B cell (primary cell): Measurements from ENCODE around the gene AGRP. TPM values are rescaled to one million over a fixed set of nuclear protein-coding genes. Genes with fewer than 3 reads are reported as not detected.
A peak's percentile ranks its signal among the peaks of the same experiment; 100 is the strongest.

Experiments used
- ATAC-seq: fragments of 200-7000 bp; cut with Tn5 transposase; one replicate; pipeline ENCODE4 v1.10.0; 2021; ENCODE audit warnings: low read depth, mild to moderate bottlenecking, moderate number of reproducible peaks, moderate library complexity
- CTCF ChIA-PET: fragments of 350-600 bp; sonication (Branson Sonifier 250); formaldehyde crosslinking; loops from one replicate; lab custom pipeline; 2021; ENCODE audit warnings: antibody characterized with exemption, inconsistent platforms; lab: Charles Lee
- POLR2A ChIA-PET: fragments of 350-600 bp; sonication (Branson Sonifier 250); formaldehyde crosslinking; loops from one replicate; lab custom pipeline; 2021; ENCODE audit warnings: antibody characterized with exemption; lab: Charles Lee
- DNase-seq: peaks from one replicate; pipeline ENCODE4 v3.0.0; 2013
- H2AFZ ChIP-seq: 2 replicates; pipeline ENCODE4 v1.6.1; 2012; ENCODE audit warnings: mild to moderate bottlenecking, low read depth, low read length; ENCODE audit not compliant: insufficient read depth, poor library complexity, severe bottlenecking
- H3K27ac ChIP-seq, 2 donors: 1 replicate in 1 of 2; 2 replicates in 1 of 2; pipeline ENCODE4 v1.5.1; 2012 to 2013; ENCODE audit warnings: low read length in 2 of 2, mild to moderate bottlenecking in 2 of 2, moderate library complexity in 1 of 2
- H3K27me3 ChIP-seq, 4 experiments: fragments of 200-600 bp in 1 of 4; sonication (generic) in 1 of 4; replicated peaks in 1 of 4; 1 replicate in 2 of 4; 2 replicates in 2 of 4; pipeline versions ENCODE4 v1.6.1 to v1.7.0; 2013 to 2016; ENCODE audit warnings: low read length in 3 of 4, mild to moderate bottlenecking in 2 of 4, mixed read lengths in 1 of 4, moderate library complexity in 1 of 4; ENCODE audit not compliant: insufficient read depth in 4 of 4, control insufficient read depth in 3 of 4; ENCODE audit errors: control extremely low read depth in 1 of 4
- H3K36me3 ChIP-seq, 2 experiments: replicated peaks in 1 of 2; 1 replicate in 1 of 2; 2 replicates in 1 of 2; pipeline versions ENCODE4 v1.6.1 to v1.7.1; 2013; ENCODE audit warnings: low read length in 1 of 2; ENCODE audit not compliant: insufficient read depth in 2 of 2, control insufficient read depth in 1 of 2; ENCODE audit errors: control extremely low read depth in 1 of 2, extremely low read depth in 1 of 2
- H3K4me1 ChIP-seq, 2 donors: fragments of 200-600 bp in 1 of 2; sonication (generic) in 1 of 2; 1 replicate in 1 of 2; 2 replicates in 1 of 2; pipeline versions ENCODE4 v1.5.1 to v1.6.1; 2013 to 2017; ENCODE audit warnings: low read length in 2 of 2; ENCODE audit not compliant: control insufficient read depth in 2 of 2, insufficient read depth in 2 of 2
- H3K4me2 ChIP-seq: replicated peaks from 2 replicates; pipeline ENCODE3; 2012; ENCODE audit warnings: mild to moderate bottlenecking, low read depth, low read length; ENCODE audit not compliant: poor library complexity, severe bottlenecking
- H3K4me3 ChIP-seq, 5 experiments: fragments of 200-600 bp in 1 of 5; sonication (generic) in 1 of 5; 1 replicate in 3 of 5; 2 replicates in 2 of 5; pipeline versions ENCODE4 v1.5.1 to v1.7.0; 2011 to 2016; ENCODE audit warnings: low read length in 4 of 5, mild to moderate bottlenecking in 4 of 5, low read depth in 2 of 5, control low read depth in 1 of 5, moderate library complexity in 1 of 5; ENCODE audit not compliant: insufficient read depth in 1 of 5; ENCODE audit errors: control extremely low read depth in 1 of 5, extremely low read depth in 1 of 5
- H3K79me2 ChIP-seq: fragments of 200-600 bp; sonication (generic); one replicate; pipeline ENCODE4 v1.6.0; 2016; ENCODE audit warnings: low read length; ENCODE audit not compliant: control insufficient read depth, insufficient read depth
- H3K9ac ChIP-seq: fragments of 200-600 bp; sonication (generic); 2 replicates; pipeline ENCODE4 v1.6.1; 2017; ENCODE audit warnings: mild to moderate bottlenecking, low read length, moderate library complexity
- H3K9me3 ChIP-seq, 3 donors: one replicate each; pipeline versions ENCODE4 v1.6.1 to v1.7.1; 2013; ENCODE audit warnings: low read length in 2 of 3; ENCODE audit not compliant: control insufficient read depth in 2 of 3, insufficient read depth in 1 of 3; ENCODE audit errors: control extremely low read depth in 1 of 3
- H4K20me1 ChIP-seq: 2 replicates; pipeline ENCODE4 v1.6.0; 2012; ENCODE audit warnings: mild to moderate bottlenecking, low read length; ENCODE audit not compliant: insufficient read depth, control insufficient read depth, poor library complexity, severe bottlenecking
- H3K27ac Mint-ChIP-seq: one replicate; pipeline ENCODE4 v1.8.0; 2021; ENCODE audit warnings: mixed read lengths
- H3K27me3 Mint-ChIP-seq: one replicate; pipeline ENCODE4 v1.8.0; 2021; ENCODE audit warnings: mixed read lengths
- H3K4me1 Mint-ChIP-seq: one replicate; pipeline ENCODE4 v1.8.0; 2021; ENCODE audit warnings: mixed read lengths
- H3K4me3 Mint-ChIP-seq: one replicate; pipeline ENCODE4 v1.8.0; 2021; ENCODE audit warnings: mixed read lengths
- H3K9me3 Mint-ChIP-seq: one replicate; pipeline ENCODE4 v1.8.0; 2022; ENCODE audit warnings: mixed read lengths; ENCODE audit not compliant: insufficient read depth
- CTCF ChIP-seq: fragments of 200-600 bp; IDR thresholded peaks from one replicate; pipeline ENCODE4 v1.8.0; 2022; ENCODE audit warnings: antibody characterized with exemption, mild to moderate bottlenecking
- EZH2 ChIP-seq: IDR thresholded peaks from 2 replicates; pipeline ENCODE4 v1.6.1; 2012; ENCODE audit warnings: borderline replicate concordance, low read depth, mild to moderate bottlenecking, moderate library complexity, low read length; ENCODE audit not compliant: insufficient read depth, poor library complexity, severe bottlenecking
- WGBS: methylation state at CpG from one replicate; pipeline ENCODE4 v1.1.5; 2013; ENCODE audit warnings: missing lambda C conversion rate; ENCODE audit not compliant: insufficient coverage; 5-methylcytosine and 5-hydroxymethylcytosine counted together
- intact Hi-C: fragments of 100-400 bp; cut with micrococcal nuclease; formaldehyde crosslinking; loops from one replicate; pipeline ENCODE4 v1.10.0; 2022
- polyA plus RNA-seq: library from polyadenylated mRNA; depleted of rRNA; stranded (reverse); fragments of >200 nt; gene quantifications from 2 replicates; pipeline ENCODE4 v1.2.3, GENCODE V29; 2012
- total RNA-seq, 2 donors: library from RNA; stranded (reverse); fragments of 120-200 nt in 1 of 2; gene quantifications; 1 replicate in 1 of 2; 2 replicates in 1 of 2; pipeline versions ENCODE4 v1.2.3 to v1.2.4, GENCODE V29; 2013 to 2022

AGRP gene
- total and polyA plus RNA-seq, 2 donors (not counting 1 experiment from before 2014, with no cell fraction given), result not detected

- Histone ChIP-seq H3K4me3 (no peak overlapping the region), H3K9me3 (peaks cover 0 to 2% (median 0%) of the 10 kb centered on the region in 3 donors), H3K9ac (no peak overlapping the region), H2AFZ (no peak overlapping the region), H3K27me3 (no peaks in the 10 kb centered on the region), H3K79me2 (peaks cover 22% of the 10 kb centered on the region), H3K4me1 (no peaks in the 10 kb centered on the region), H4K20me1 (peaks cover 82% of the 10 kb centered on the region), H3K27ac (no peak overlapping the region), H3K4me2 (no peak overlapping the region), H3K36me3 (peaks cover 0 to 85% of the 10 kb centered on the region in 2 experiments)
- ATAC-seq, result peak; percentile 59
- WGBS, result 88% methylated on average over 2 of the region's 6 CpGs
- Mint-ChIP-seq H3K4me3 (no peak overlapping the region), H3K9me3 (no peaks in the 10 kb centered on the region), H3K27me3 (no peaks in the 10 kb centered on the region), H3K4me1 (no peaks in the 10 kb centered on the region), H3K27ac (no peak overlapping the region)
- DNase-seq, result peak; percentile 55
- no peak for TF ChIP-seq EZH2
- peak; percentile 39 for TF ChIP-seq CTCF
- POLR2A ChIA-PET, result interaction anchor here (0.6 kb wide), 1 partner anchor 908 kb away, joined by 3 read pairs; no protein-coding TSS in a partner anchor
- CTCF ChIA-PET, result interaction anchor here (0.8 to 4.5 kb wide), 9 partner anchors 9 to 80 kb away, joined by 3 to 29 read pairs (median 5); partner anchors contain the start of gene HSD11B2
- intact Hi-C loops, result no loop called here
These were observed 35.8 kb downstream of the AGRP start for GRCh38 chr16:67447508-67448076.

GRCh38 chr16:67446968-67447507 is 36.3 kb downstream of the AGRP start:
- TF ChIP-seq CTCF (no peak), EZH2 (no peak)
- Histone ChIP-seq H3K27ac (no peak overlapping the region), H3K9me3 (peaks cover 0 to 2% (median 0%) of the 10 kb centered on the region in 3 donors), H3K4me1 (no peaks in the 10 kb centered on the region), H2AFZ (no peak overlapping the region), H3K36me3 (peaks cover 0 to 85% of the 10 kb centered on the region in 2 experiments), H3K27me3 (no peaks in the 10 kb centered on the region), H3K9ac (no peak overlapping the region), H3K79me2 (peaks cover 16% of the 10 kb centered on the region), H3K4me2 (no peak overlapping the region), H3K4me3 (no peak overlapping the region), H4K20me1 (peaks cover 82% of the 10 kb centered on the region)
- Mint-ChIP-seq H3K27ac (no peak overlapping the region), H3K4me3 (no peak overlapping the region), H3K9me3 (no peaks in the 10 kb centered on the region), H3K4me1 (no peaks in the 10 kb centered on the region), H3K27me3 (no peaks in the 10 kb centered on the region)
- 93% methylated on average over 4 of the region's 8 CpGs for WGBS
- CTCF ChIA-PET, result interaction anchor here (1.1 to 4.5 kb wide), 8 partner anchors 9 to 26 kb away, joined by 3 to 29 read pairs (median 5); partner anchors contain the start of gene HSD11B2
- ATAC-seq, result no peak
- intact Hi-C loops, result no loop called here
- POLR2A ChIA-PET, result no interaction called here
- DNase-seq, result no peak
